ENCODE measurements around the gene HPD.

GRCh38 chr12:121797937-121798786, 60.5 kb downstream of the HPD start:
- TF ChIP-seq, protein P1, sequence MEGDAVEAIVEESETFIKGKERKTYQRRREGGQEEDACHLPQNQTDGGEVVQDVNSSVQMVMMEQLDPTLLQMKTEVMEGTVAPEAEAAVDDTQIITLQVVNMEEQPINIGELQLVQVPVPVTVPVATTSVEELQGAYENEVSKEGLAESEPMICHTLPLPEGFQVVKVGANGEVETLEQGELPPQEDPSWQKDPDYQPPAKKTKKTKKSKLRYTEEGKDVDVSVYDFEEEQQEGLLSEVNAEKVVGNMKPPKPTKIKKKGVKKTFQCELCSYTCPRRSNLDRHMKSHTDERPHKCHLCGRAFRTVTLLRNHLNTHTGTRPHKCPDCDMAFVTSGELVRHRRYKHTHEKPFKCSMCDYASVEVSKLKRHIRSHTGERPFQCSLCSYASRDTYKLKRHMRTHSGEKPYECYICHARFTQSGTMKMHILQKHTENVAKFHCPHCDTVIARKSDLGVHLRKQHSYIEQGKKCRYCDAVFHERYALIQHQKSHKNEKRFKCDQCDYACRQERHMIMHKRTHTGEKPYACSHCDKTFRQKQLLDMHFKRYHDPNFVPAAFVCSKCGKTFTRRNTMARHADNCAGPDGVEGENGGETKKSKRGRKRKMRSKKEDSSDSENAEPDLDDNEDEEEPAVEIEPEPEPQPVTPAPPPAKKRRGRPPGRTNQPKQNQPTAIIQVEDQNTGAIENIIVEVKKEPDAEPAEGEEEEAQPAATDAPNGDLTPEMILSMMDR (IDR thresholded peaks at IDR 0.05; ENCODE audit: low read depth, low read length) = no peak
- TF ChIP-seq POLR2A (IDR thresholded peaks at IDR 0.05; ENCODE audit: extremely low read depth, insufficient read length) (no peak), MYC (IDR thresholded peaks at IDR 0.05; ENCODE audit: low read depth, low read length) (no peak), MAX (IDR thresholded peaks at IDR 0.05; ENCODE audit: low read depth, low read length) (no peak)
